GM20431 (cell line): ENCODE data around the gene CPA1.
"Not testable (repeated sequence)": the region's sequence is repeated elsewhere in the genome, so short reads cannot be mapped to it uniquely, and the experiment has no call there.

Experiments used
- in situ Hi-C: fragments of 300-500 bp; cut with MseI, MboI; formaldehyde crosslinking; loops from one replicate; pipeline ENCODE4 v1.15.0; 2020; ENCODE audit warnings: low sequenced_read_pairs; ENCODE audit not compliant: unreplicated experiment

CPA1 gene

GRCh38 chr7:130369110-130369711 is 11.1 kb upstream of the CPA1 start:
- in situ Hi-C loops = no loop called here

DNA sequence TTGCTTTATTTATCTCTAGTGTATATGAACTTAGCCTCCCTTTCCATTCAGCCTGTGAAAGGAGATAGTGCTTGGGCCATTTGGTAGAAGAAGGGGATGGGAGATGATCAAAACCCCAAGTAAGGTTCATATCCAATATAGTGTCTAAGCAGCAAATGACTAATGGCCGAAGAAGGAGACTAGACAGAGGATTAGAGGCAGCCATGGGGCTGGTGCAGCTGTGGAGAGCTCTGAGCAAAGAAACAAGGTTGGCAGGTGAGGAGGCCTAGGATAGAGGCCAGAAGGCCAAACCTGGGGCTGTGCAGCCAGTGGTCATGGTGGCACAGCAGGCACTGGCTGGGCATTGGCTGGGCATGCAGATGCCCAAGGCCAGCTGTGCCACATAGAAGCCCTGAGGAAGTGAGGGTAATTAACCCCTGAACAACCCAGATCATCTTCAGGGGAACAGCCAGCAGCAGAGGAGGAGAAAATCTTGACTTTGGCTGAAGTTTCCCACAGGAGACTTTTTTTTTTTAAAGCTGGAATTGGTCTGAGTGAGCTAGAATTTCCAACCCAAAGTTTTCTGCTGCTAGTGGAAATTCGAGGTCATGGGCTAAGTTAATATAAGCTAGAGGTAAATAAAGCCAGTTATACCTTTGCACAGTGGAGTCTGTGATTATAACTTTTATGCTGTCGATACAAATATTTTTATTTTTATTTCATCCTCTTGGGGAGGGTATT is 10.3 kb upstream of the CPA1 start:
- in situ Hi-C loops = no loop called here

GRCh38 chr7:130371046-130371445 is 9.2 kb upstream of the CPA1 start:
- in situ Hi-C loops = no loop called here

DNA sequence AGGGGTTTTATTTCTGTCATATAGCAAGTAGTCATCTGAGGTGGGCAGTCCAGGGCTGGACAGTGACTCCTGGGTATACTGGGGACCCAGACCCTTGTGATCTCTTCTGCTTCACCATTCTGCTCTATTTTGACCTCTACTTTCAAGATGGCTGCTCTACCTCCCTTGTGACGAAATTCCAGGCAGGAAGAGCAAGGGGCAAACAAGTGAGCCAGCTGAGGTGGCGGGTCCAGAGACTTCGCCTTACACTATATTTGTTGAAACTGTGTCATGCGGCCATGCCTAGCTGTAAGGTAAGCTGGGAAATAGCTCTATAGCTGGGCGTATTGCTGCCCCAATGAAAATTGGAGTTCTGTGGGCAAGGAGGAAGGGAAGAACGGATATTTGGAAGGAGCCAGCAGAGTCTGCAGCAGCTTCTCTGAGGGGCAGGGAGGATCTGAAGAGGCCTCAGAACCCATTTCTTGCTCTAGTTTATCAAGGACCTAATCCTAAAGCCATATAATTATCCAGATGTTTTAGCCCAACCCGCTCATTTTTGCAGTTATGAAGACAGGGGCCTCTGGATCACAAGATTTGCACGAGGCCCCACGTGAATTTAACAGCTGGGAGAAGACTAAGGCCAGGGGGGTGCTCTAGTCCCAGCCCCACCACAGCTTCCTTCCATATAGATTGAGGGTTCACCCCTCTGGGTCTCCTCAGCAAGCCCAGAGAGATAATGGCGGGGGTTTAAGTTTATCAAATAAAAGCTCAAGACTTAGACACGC is 7.7 kb upstream of the CPA1 start:
- in situ Hi-C loops = no loop called here

GRCh38 chr7:130374507-130374906 is 5.8 kb upstream of the CPA1 start:
- in situ Hi-C loops = no loop called here

- in situ Hi-C loops = not testable (repeated sequence)
Observed at GRCh38 chr7:130376461-130376860, 3.8 kb upstream of the CPA1 start.

DNA sequence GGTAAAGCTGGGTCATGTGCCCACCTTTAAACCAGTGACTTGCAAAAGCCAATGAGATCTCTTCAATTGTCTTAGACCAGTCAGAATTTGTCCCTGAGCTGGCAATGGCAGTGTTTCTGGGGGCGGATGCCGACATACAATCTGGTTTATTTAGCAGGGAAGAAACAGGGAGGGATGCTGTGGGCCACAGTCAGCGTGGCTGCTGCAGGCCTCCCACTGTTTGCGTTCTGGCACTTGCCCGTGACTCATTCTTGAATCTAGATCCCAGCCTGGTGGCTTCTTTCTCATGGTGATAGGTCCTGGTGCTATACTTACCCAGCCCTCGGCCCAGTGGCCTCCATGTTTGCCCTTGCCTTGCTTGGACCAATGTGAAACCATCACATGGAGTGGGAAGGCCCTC is 3.1 kb upstream of the CPA1 start:
- in situ Hi-C loops = no loop called here

DNA sequence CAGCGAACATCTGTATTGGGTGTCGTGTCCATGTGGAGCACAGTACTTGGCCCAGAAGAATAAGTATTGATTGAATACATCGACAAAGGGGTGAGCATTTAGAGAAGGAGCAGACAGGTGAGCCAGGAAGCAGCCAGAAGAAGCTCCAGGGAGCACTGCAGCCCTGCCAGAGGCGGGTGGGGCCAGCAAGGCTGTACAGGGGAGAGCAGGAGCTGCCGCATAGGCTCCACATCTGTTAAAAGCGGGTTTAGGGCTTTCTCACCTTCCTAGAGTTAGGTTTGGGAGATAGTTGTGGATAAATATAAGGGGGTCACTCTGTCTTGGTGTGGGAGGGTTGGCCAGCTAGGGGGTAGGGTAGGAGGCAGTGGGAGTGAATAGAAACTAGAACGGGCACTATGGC is 1.3 kb upstream of the CPA1 start:
- in situ Hi-C loops = no loop called here

DNA sequence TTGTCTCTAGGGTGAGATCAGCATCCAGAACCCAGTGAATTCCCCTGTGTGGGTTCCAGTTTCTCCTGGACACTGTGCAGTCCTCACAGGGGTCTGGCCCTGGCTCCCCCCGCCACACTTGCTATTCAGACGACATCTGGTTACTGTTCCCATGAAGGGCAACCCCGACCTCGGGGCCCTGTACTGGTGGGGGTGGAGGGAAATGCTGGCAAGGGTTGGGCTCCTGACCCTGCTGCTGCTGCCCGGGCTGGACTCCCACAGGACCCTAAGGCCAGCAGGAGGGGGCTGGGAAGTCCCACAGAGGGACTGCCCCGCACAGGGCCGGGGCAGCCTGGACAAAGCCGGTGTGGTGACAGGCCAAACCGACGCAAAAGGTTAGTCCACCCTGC is 768 bp upstream of the CPA1 start:
- in situ Hi-C loops = no loop called here

GRCh38 chr7:130380861-130381455 is 664 bp downstream of the CPA1 start:
- in situ Hi-C loops = no loop called here

DNA sequence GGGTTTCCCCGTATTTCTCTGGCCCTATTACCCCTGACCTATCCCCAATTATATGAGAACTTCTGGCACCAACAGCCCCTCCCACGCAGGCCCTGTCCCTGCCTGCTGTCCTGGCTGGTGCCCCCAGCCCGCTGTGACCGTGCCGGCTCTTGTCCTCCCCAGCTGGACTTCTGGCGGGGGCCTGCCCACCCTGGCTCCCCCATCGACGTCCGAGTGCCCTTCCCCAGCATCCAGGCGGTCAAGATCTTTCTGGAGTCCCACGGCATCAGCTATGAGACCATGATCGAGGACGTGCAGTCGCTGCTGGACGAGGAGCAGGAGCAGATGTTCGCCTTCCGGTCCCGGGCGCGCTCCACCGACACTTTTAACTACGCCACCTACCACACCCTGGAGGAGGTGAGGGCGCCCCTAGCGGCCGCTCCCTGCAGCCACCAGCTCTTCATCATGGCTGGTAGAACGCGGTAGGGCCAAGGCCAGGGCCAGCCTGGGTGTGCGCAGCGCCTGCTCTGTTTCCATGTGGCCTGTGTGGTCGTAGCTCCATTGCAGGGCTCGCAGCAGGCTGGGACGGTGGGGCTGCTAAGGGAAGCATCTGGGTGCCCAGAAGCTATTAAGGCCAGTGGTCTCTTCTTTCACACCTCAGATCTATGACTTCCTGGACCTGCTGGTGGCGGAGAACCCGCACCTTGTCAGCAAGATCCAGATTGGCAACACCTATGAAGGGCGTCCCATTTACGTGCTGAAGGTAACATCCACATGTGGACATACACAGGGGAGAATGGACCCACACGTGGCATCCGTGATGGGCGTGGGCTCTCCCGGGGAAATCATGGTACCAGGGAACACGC is 1.4 kb downstream of the CPA1 start:
- in situ Hi-C loops = no loop called here

- in situ Hi-C loops = no loop called here
Observed at GRCh38 chr7:130383187-130383980, 3.1 kb downstream of the CPA1 start.

DNA sequence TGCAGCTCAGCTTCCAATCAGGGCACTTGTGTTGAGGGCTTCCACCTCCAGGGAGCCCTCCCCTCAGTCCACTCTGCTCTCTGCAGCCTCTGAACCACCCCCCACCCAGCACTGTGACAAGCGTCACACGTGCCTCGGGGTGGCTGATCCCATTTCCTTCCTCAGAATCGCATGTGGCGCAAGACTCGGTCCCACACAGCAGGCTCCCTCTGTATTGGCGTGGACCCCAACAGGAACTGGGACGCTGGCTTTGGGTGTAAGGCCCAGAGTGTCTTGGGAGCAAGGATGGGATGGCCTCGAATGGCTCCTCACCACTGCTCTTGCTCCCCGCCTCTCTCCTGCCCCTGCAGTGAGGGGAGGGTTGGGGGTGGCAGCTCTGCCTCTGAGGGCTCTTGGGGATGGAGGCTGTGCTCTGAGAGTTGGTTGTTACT is 4.1 kb downstream of the CPA1 start:
- in situ Hi-C loops = no loop called here

GRCh38 chr7:130384841-130385599 is 4.7 kb downstream of the CPA1 start:
- in situ Hi-C loops = no loop called here

DNA sequence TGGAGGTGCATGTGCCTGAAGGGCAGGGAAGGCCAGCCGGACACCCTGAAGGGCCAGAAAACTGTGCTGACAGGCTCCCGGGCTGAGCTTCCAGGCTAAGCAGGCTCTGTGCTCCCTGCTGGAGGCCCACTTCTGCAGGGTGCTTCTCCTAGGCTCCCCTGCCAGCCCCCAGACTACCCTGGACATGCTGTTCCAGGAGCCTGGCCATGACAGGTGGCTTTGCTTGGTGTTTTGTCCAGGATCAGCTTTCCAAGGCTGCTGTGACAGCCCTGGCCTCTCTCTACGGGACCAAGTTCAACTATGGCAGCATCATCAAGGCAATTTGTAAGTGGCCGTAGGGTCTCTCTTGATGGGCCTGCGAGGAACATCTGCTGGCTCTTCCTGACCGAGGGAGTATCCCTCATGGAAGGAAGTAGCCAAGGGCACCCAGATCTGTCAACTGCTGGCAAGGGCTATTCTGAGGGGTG is 5.3 kb downstream of the CPA1 start:
- in situ Hi-C loops = no loop called here

DNA sequence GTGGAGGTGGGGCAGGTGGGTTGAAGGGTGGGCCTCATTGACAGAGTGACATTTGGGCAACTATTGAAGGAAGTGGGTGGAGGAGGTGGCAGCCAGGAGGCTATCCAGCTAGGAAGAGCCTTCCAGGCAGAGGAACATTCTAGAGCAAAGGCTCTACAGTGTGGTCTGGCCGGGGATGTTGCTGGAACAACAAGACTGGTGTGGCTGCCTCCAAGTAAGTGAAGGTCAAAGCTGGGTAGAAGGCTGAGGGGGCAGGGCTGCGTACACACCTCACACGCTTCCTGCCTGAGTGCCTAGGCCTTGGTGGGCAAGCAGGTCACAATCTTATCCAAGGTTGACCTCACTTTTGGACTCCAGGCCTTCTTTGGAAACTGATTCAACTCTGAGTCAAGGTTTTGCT is 6.6 kb downstream of the CPA1 start:
- in situ Hi-C loops = no loop called here

DNA sequence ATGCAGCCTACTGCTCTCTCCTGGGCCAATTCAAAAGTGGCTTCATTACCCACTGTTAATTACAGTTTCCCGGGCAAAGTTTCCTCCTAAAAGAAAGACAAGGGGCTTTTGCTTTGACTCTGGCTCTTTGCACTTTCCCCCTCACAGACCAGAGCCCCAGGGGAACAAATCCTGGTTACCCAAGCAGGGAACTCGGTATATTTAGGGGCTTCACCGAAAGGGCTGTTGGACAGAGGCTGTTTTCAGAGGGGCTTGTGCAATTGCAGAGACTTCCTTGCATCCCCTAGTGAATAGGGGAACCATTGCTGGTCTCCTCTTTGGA is 7.0 kb downstream of the CPA1 start:
- in situ Hi-C loops = no loop called here

DNA sequence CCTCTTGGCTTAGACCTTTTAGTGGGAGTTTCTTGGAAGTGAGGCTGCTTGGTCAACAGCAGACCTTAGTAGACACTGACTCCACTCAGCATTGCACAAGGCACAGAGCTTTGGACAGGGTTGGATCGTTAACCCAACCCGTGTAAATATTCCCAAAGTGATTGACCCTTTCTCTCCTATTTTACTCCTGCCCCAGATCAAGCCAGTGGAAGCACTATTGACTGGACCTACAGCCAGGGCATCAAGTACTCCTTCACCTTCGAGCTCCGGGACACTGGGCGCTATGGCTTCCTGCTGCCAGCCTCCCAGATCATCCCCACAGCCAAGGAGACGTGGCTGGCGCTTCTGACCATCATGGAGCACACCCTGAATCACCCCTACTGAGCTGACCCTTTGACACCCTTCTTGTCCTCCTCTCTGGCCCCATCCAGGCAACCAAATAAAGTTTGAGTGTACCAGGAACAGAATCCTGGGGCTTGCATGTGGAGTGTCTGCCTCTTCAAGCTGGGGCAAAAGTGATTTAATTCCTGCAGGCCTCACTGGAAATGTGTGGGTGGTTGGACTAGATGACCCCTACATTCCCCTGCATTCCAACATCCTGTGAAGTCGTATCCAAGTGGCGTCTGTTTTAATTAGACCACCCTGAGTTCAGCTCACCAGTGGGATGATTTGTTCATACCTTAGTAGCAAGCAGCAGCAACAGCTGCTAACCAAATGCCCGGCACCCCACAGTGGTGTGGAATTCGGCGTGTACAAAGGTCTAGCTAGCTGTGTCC is 7.5 kb downstream of the CPA1 start:
- in situ Hi-C loops = no loop called here
